Suprapubic skin (tissue), 4 donors: ENCODE measurements around the gene PACSIN2. TPM values are rescaled to one million over a fixed set of nuclear protein-coding genes. Genes with fewer than 3 reads are reported as not detected.

Source experiments
- DNase-seq, 2 donors: peaks; one replicate each; pipeline ENCODE4 v3.0.0-alpha.2; 2019; ENCODE audit warnings: low spot score in 2 of 2
- H3K27ac ChIP-seq: fragments of 200-600 bp; sonication (generic); one replicate; pipeline ENCODE4 v1.5.1; 2019
- H3K27me3 ChIP-seq: fragments of 200-600 bp; sonication (generic); one replicate; pipeline ENCODE4 v1.5.1; 2019
- H3K36me3 ChIP-seq: fragments of 200-600 bp; sonication (generic); one replicate; pipeline ENCODE4 v1.5.1; 2019
- H3K4me1 ChIP-seq: fragments of 200-600 bp; sonication (generic); one replicate; pipeline ENCODE4 v1.5.1; 2019
- H3K4me3 ChIP-seq: fragments of 200-600 bp; sonication (generic); one replicate; pipeline ENCODE4 v1.5.1; 2019; ENCODE audit warnings: mild to moderate bottlenecking
- H3K9me3 ChIP-seq: fragments of 200-600 bp; sonication (generic); one replicate; pipeline ENCODE4 v1.5.1; 2019
- EP300 ChIP-seq: sonication (generic); formaldehyde crosslinking; IDR thresholded peaks from one replicate; pipeline ENCODE4 v1.6.1; 2017; ENCODE audit warnings: antibody characterized with exemption
- POLR2A ChIP-seq, 2 donors: fragments of 450-650 bp; IDR thresholded peaks; one replicate each; pipeline ENCODE4 v1.6.1; 2017; ENCODE audit warnings: antibody characterized with exemption in 2 of 2, mild to moderate bottlenecking in 2 of 2, moderate library complexity in 2 of 2
- POLR2AphosphoS5 ChIP-seq, 3 donors: sonication (generic); formaldehyde crosslinking; IDR thresholded peaks; one replicate each; pipeline ENCODE4 v1.6.1; 2017; ENCODE audit warnings: antibody characterized with exemption in 3 of 3
- WGBS: methylation state at CpG from one replicate; pipeline ENCODE4 v1.1.5; 2018; 5-methylcytosine and 5-hydroxymethylcytosine counted together
- total RNA-seq, 4 donors: library from RNA; depleted of rRNA; stranded (reverse); fragments of >200 nt; gene quantifications; one replicate each; pipeline ENCODE4 v1.1.0, GENCODE V29; 2016
- TF ChIP-seq, protein P1 (sequence below), 2 donors: fragments of 200-600 bp in 1 of 2; fragments of 450-650 bp in 1 of 2; sonication (generic) in 1 of 2; IDR thresholded peaks; one replicate each; pipeline ENCODE4 v1.5.1; 2016 to 2019; ENCODE audit warnings: antibody characterized with exemption in 2 of 2, mild to moderate bottlenecking in 1 of 2, moderate library complexity in 1 of 2

Gene PACSIN2
- total RNA-seq, 4 donors from 2014 or later: 38.9 to 74.8 (median 55.3) TPM

DNA sequence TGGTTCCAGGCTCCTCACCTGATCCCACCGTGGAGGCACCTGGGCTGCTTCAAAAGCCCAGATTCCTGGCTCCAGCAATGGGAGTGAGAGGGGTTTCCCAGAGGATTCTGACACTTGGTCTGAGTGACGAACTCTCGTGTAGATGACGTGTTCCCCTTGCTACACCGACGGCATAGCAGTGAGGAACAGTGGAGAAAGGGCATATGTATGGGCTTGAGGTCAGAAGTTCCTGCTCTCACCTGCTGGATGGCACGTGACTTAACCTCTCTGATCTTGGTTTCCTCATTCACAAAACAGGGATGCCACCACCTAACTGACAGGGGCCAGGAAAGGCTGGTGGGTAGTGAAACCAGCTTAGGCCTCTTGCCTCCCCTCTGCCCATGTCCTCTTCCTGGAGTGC, 127.8 kb downstream of the PACSIN2 start:
- TF ChIP-seq POLR2A (IDR thresholded peaks at IDR 0.05) (no peak), POLR2AphosphoS5 (IDR thresholded peaks at IDR 0.05) (no peak), EP300 (no peak)
- TF ChIP-seq, protein P1, sequence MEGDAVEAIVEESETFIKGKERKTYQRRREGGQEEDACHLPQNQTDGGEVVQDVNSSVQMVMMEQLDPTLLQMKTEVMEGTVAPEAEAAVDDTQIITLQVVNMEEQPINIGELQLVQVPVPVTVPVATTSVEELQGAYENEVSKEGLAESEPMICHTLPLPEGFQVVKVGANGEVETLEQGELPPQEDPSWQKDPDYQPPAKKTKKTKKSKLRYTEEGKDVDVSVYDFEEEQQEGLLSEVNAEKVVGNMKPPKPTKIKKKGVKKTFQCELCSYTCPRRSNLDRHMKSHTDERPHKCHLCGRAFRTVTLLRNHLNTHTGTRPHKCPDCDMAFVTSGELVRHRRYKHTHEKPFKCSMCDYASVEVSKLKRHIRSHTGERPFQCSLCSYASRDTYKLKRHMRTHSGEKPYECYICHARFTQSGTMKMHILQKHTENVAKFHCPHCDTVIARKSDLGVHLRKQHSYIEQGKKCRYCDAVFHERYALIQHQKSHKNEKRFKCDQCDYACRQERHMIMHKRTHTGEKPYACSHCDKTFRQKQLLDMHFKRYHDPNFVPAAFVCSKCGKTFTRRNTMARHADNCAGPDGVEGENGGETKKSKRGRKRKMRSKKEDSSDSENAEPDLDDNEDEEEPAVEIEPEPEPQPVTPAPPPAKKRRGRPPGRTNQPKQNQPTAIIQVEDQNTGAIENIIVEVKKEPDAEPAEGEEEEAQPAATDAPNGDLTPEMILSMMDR (IDR thresholded peaks at IDR 0.05): no peak
- Histone ChIP-seq H3K36me3 (peaks cover 75% of the 10 kb centered on the region), H3K9me3 (no peaks in the 10 kb centered on the region), H3K4me1 (peaks cover 36% of the 10 kb centered on the region), H3K27ac (no peak overlapping the region), H3K4me3 (no peak overlapping the region), H3K27me3 (no peaks in the 10 kb centered on the region)
- WGBS: 89% methylated on average over 5 of the region's 7 CpGs
- DNase-seq: no peak

DNA sequence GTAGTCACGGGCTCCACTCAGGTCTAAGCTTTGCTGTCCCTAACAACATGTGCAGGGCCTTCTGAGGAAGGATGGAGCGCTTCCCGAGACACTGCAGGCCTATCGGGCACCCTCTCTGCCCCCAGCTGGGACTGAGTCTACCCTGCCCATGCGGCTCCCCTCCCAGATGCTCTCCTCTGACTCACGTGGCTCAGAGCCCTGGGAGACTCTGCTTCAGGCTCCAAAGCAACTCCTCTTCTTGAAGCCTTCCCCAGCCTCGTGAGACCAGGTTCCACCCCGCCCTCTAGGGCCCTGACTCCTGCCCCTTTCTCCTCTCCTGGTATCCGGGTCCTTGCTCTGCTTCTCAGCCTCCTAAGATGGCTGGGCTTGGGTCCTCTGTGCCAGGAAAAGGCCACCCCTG, 129.5 kb downstream of the PACSIN2 start:
- no peaks in the 10 kb centered on the region for H3K27me3 ChIP-seq

DNA sequence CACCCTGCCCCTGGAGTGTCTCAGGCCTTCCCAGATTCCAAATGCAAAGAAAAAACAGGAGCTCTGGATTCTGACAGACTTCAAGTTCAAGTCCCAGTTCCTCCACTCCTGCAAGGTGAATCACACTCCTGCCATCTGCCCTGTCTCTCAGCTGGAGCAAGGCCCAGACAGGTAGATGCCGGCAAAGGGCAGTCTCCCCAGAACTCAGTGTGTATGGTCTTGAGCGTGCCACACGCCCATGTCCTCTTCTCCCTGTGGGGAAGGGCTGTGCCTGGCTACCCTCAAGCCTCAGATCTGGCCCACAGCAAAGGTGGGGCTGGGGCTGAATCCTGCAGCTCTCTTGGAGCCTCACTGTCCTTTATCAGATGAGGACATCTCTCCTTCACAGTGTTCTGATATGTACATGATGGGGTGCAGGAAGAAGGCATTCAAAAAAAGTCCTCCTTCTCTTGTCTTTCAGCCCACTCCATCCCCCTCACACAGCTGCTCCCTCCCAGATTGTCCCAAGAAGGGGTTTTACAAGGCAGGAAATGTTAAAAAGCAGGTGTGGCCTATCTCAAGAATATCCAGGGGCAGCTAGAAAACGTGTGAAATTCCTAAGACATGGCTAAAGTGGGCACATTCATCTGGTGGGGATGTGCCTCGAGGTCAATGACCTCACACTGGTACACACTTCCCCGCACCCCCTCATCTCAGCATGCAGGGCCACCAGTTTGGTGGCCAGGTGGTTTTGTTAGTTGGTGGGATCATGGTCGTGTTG, 130.2 kb downstream of the PACSIN2 start:
- no peak overlapping the region for H3K27ac ChIP-seq
- H3K36me3 ChIP-seq: peaks cover 85% of the 10 kb centered on the region
- 58% methylated on average over 7 of the region's 7 CpGs for WGBS
- no peak for DNase-seq
- H3K27me3 ChIP-seq: no peaks in the 10 kb centered on the region
- H3K4me1 ChIP-seq: peaks cover 29% of the 10 kb centered on the region
- no peak overlapping the region for H3K4me3 ChIP-seq
- no peaks in the 10 kb centered on the region for H3K9me3 ChIP-seq
- TF ChIP-seq, protein P1 (IDR thresholded peaks at IDR 0.05): no peak
- TF ChIP-seq POLR2AphosphoS5 (IDR thresholded peaks at IDR 0.05) (no peak), POLR2A (IDR thresholded peaks at IDR 0.05) (no peak), EP300 (no peak)

More for the DNA sequence above, 129.5 kb downstream of the PACSIN2 start:
- WGBS: 54% methylated on average over 9 of the region's 9 CpGs
- no peaks in the 10 kb centered on the region for H3K9me3 ChIP-seq
- TF ChIP-seq EP300 (no peak), POLR2AphosphoS5 (IDR thresholded peaks at IDR 0.05) (no peak), POLR2A (IDR thresholded peaks at IDR 0.05) (no peak)
- TF ChIP-seq, protein P1 (IDR thresholded peaks at IDR 0.05): no peak
- no peak overlapping the region for H3K27ac ChIP-seq
- no peak overlapping the region for H3K4me3 ChIP-seq
- peaks cover 84% of the 10 kb centered on the region for H3K36me3 ChIP-seq
- no peak for DNase-seq
- peaks cover 32% of the 10 kb centered on the region for H3K4me1 ChIP-seq

DNA sequence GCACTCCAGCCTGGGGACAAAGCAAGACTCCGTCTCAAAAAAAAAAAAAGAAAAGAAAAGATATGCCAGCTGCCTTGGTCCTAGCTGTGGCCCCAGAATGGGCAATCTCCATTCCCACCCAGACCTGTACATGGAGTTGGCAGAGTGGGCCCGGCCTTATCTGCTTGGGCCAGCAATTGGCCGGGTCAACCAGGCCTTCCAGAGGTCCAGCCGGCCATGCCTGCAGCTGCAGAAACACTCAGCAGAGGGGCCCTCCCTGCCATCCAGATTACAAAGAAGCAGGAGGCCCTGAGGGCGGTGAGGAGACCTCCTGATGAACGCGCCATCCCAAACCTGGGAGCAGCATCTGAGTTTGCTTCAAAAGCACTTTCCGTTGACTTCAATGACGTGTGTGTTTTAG, 131.0 kb downstream of the PACSIN2 start:
- Histone ChIP-seq H3K9me3 (no peaks in the 10 kb centered on the region), H3K36me3 (peaks cover 87% of the 10 kb centered on the region), H3K4me1 (peaks cover 22% of the 10 kb centered on the region), H3K4me3 (no peak overlapping the region), H3K27me3 (no peaks in the 10 kb centered on the region), H3K27ac (no peak overlapping the region)
- no peak for DNase-seq
- WGBS: over 99% methylated on average over 9 of the region's 9 CpGs
- TF ChIP-seq, protein P1 (IDR thresholded peaks at IDR 0.05): no peak
- TF ChIP-seq EP300 (no peak), POLR2AphosphoS5 (IDR thresholded peaks at IDR 0.05) (no peak), POLR2A (IDR thresholded peaks at IDR 0.05) (no peak)

DNA sequence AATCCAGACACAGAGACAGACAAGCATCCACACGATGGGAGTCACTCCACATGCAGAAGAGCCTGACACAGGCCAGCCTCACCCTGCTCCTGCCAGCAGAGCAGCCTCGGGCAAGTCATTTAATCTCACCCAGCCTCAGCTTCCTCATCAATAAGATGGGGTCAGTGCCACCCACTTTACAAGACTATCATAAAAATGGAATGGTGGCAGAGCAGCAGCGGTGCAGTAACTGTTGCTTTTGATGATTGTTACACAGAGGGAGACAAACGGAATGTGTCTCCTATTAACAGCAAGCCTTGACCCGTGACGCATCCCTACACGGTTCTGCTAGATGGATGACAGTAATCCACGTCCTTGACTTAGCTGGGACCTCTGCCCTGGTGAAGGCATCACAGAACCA, 131.8 kb downstream of the PACSIN2 start:
- Histone ChIP-seq H3K36me3 (peaks cover 87% of the 10 kb centered on the region), H3K4me1 (peaks cover 14% of the 10 kb centered on the region), H3K4me3 (no peak overlapping the region), H3K27ac (no peak overlapping the region), H3K27me3 (no peaks in the 10 kb centered on the region), H3K9me3 (no peaks in the 10 kb centered on the region)
- no peak for DNase-seq
- 88% methylated on average over 7 of the region's 8 CpGs for WGBS
- no peak for TF ChIP-seq EP300
- TF ChIP-seq, protein P1 (IDR thresholded peaks at IDR 0.05): no peak
- TF ChIP-seq POLR2AphosphoS5 (IDR thresholded peaks at IDR 0.05): no peak
- TF ChIP-seq POLR2A (IDR thresholded peaks at IDR 0.05): no peak
